K562 (cell line): ENCODE results near the gene CSTF2T. TPM values are rescaled to one million over a fixed set of nuclear protein-coding genes. Genes with fewer than 3 reads are reported as not detected.

Experiments
- ATF7 ChIP-seq: fragments of 450-650 bp; IDR thresholded peaks from 2 replicates; pipeline ENCODE4 v1.7.1; 2014; ENCODE audit warnings: mild to moderate bottlenecking, moderate library complexity
- COPS2 ChIP-seq: fragments of 450-650 bp; conservative IDR thresholded peaks from 2 replicates; pipeline ENCODE4 v1.6.1; 2016; ENCODE audit warnings: mild to moderate bottlenecking, moderate library complexity
- DIDO1 ChIP-seq: fragments of 450-650 bp; IDR thresholded peaks from 2 replicates; pipeline ENCODE4 v1.6.1; 2016; ENCODE audit warnings: low read depth, missing biosample characterization, missing genetic modification characterization
- JUN ChIP-seq, 2 experiments: sonication (generic) in 1 of 2; formaldehyde crosslinking in 1 of 2; IDR thresholded peaks; 2 replicates each; pipeline versions ENCODE4 v1.6.1 to v1.8.0; 2012 to 2022; ENCODE audit warnings: borderline replicate concordance in 2 of 2, mild to moderate bottlenecking in 2 of 2, improper control_type of control experiment in 1 of 2, low read depth in 1 of 2, low read length in 1 of 2, missing genetic modification reagents in 1 of 2
- NFRKB ChIP-seq: fragments of 450-650 bp; IDR thresholded peaks from 2 replicates; pipeline ENCODE4 v1.6.1; 2016; ENCODE audit warnings: low read depth
- POLR2AphosphoS5 ChIP-seq: IDR thresholded peaks from 2 replicates; pipeline ENCODE4 v1.6.1; 2011; ENCODE audit warnings: mild to moderate bottlenecking, low read depth, low read length, moderate library complexity; ENCODE audit not compliant: control insufficient read depth, insufficient read depth
- SMAD4 ChIP-seq: fragments of 250-450 bp; sonication (Bioruptor Pico); conservative IDR thresholded peaks from 2 replicates; pipeline ENCODE4 v1.8.0; 2021; ENCODE audit warnings: inconsistent platforms, mild to moderate bottlenecking, moderate library complexity
- SMC3 ChIP-seq: conservative IDR thresholded peaks from 2 replicates; pipeline ENCODE4 v1.6.1; 2011; ENCODE audit warnings: low read depth, low read length, improper control_type of control experiment; ENCODE audit not compliant: insufficient read depth
- SREBF1 ChIP-seq: fragments of 150-350 bp; IDR thresholded peaks from 2 replicates; pipeline ENCODE4 v1.6.1; 2014; ENCODE audit warnings: antibody characterized with exemption, low read depth, low read length, borderline replicate concordance
- STAG1 ChIP-seq: sonication (generic); formaldehyde crosslinking; IDR thresholded peaks from 2 replicates; pipeline ENCODE4 v1.5.0; 2020; ENCODE audit warnings: missing genetic modification reagents, borderline replicate concordance
- STAT5B ChIP-seq: fragments of 250-450 bp; sonication (Bioruptor Pico); IDR thresholded peaks from 2 replicates; pipeline ENCODE4 v1.8.0; 2021; ENCODE audit warnings: mild to moderate bottlenecking, inconsistent platforms
- ZBED1 ChIP-seq: IDR thresholded peaks from 2 replicates; pipeline ENCODE4 v1.6.1; 2014
- ZNF324 ChIP-seq: fragments of 250-450 bp; sonication (Bioruptor Pico); IDR thresholded peaks from 2 replicates; pipeline ENCODE4 v1.4.0; 2020; ENCODE audit warnings: mild to moderate bottlenecking
- polyA plus RNA-seq, 8 experiments: library from polyadenylated mRNA; depleted of rRNA in 4 of 8; stranded (reverse) in 5 of 8; unstranded in 3 of 8; fragments of >200 nt; fragmentation: Nextera tagmentation in 2 of 8; fragmentation: Illumina TruSeq in 1 of 8; extraction: Ambion mirVana in 2 of 8; extraction: Trizol in 1 of 8; gene quantifications; 2 replicates each; pipeline versions ENCODE4 v1.2.1 to v1.2.3, GENCODE V29; 2011 to 2014; ENCODE audit warnings: inconsistent platforms in 1 of 8, missing spikeins in 1 of 8
- total RNA-seq, 7 experiments: library from RNA; depleted of rRNA in 6 of 7; stranded (reverse); fragments of >200 nt in 6 of 7; fragmentation: Illumina TruSeq in 2 of 7; extraction: Trizol in 2 of 7; gene quantifications; 2 replicates each; pipeline versions ENCODE4 v1.2.1 to v1.2.3, GENCODE V29; 2011 to 2021; ENCODE audit warnings: low replicate concordance in 1 of 7
- TF ChIP-seq, protein P1 (sequence below), 2 experiments: fragments of 450-650 bp; IDR thresholded peaks; 2 replicates each; pipeline ENCODE4 v1.6.1; 2018; ENCODE audit warnings: mild to moderate bottlenecking in 2 of 2, low read depth in 1 of 2; ENCODE audit not compliant: partially characterized antibody in 2 of 2
- TF ChIP-seq, protein P2 (sequence below): fragments of 250-450 bp; sonication (Bioruptor Pico); IDR thresholded peaks from 2 replicates; pipeline ENCODE4 v1.4.0; 2020
- TF ChIP-seq, protein P3 (sequence below), 2 experiments: fragments of 450-650 bp in 1 of 2; sonication (generic) in 1 of 2; formaldehyde crosslinking in 1 of 2; IDR thresholded peaks in 1 of 2; conservative IDR thresholded peaks in 1 of 2; 2 replicates each; pipeline versions ENCODE4 v1.6.1 to v1.8.1; 2016 to 2023; ENCODE audit warnings: mild to moderate bottlenecking in 2 of 2, moderate library complexity in 2 of 2, inconsistent platforms in 1 of 2, missing genetic modification reagents in 1 of 2

CSTF2T gene
- total and polyA plus RNA-seq, 9 of the 15 experiments (the other 6 are each of a cell fraction or from before 2014, with no cell fraction given): 10.3 to 32.4 (median 24.2) TPM

- TF ChIP-seq STAG1 (no peak), STAT5B (no peak), ZBED1 (no peak), SREBF1 (0 out of 2 replicates have a peak, but pooled peaks have one; percentile 19), NFRKB (peak; percentile 96), SMAD4 (CRISPR knock-in tag) (peak; percentile 85), JUN (IDR thresholded peaks at IDR 0.05; ENCODE audit: borderline replicate concordance, low read depth, low read length) (no peak), JUN (CRISPR knock-in tag; IDR thresholded peaks at IDR 0.05; ENCODE audit: borderline replicate concordance) (no peak), POLR2AphosphoS5 (peak; percentile 82), ATF7 (peak; percentile 93), COPS2 (no peak), DIDO1 (tag) (peak; percentile 99), ZNF324 (0 out of 2 replicates have a peak, but pooled peaks have one; percentile 16), SMC3 (no peak)
- TF ChIP-seq, protein P1, sequence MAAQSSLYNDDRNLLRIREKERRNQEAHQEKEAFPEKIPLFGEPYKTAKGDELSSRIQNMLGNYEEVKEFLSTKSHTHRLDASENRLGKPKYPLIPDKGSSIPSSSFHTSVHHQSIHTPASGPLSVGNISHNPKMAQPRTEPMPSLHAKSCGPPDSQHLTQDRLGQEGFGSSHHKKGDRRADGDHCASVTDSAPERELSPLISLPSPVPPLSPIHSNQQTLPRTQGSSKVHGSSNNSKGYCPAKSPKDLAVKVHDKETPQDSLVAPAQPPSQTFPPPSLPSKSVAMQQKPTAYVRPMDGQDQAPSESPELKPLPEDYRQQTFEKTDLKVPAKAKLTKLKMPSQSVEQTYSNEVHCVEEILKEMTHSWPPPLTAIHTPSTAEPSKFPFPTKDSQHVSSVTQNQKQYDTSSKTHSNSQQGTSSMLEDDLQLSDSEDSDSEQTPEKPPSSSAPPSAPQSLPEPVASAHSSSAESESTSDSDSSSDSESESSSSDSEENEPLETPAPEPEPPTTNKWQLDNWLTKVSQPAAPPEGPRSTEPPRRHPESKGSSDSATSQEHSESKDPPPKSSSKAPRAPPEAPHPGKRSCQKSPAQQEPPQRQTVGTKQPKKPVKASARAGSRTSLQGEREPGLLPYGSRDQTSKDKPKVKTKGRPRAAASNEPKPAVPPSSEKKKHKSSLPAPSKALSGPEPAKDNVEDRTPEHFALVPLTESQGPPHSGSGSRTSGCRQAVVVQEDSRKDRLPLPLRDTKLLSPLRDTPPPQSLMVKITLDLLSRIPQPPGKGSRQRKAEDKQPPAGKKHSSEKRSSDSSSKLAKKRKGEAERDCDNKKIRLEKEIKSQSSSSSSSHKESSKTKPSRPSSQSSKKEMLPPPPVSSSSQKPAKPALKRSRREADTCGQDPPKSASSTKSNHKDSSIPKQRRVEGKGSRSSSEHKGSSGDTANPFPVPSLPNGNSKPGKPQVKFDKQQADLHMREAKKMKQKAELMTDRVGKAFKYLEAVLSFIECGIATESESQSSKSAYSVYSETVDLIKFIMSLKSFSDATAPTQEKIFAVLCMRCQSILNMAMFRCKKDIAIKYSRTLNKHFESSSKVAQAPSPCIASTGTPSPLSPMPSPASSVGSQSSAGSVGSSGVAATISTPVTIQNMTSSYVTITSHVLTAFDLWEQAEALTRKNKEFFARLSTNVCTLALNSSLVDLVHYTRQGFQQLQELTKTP (IDR thresholded peaks at IDR 0.05; ENCODE audit: low read depth in 1 of 2, partially characterized antibody in 2 of 2): peak in 1 of 2 experiments; percentile 68
- TF ChIP-seq, protein P2, sequence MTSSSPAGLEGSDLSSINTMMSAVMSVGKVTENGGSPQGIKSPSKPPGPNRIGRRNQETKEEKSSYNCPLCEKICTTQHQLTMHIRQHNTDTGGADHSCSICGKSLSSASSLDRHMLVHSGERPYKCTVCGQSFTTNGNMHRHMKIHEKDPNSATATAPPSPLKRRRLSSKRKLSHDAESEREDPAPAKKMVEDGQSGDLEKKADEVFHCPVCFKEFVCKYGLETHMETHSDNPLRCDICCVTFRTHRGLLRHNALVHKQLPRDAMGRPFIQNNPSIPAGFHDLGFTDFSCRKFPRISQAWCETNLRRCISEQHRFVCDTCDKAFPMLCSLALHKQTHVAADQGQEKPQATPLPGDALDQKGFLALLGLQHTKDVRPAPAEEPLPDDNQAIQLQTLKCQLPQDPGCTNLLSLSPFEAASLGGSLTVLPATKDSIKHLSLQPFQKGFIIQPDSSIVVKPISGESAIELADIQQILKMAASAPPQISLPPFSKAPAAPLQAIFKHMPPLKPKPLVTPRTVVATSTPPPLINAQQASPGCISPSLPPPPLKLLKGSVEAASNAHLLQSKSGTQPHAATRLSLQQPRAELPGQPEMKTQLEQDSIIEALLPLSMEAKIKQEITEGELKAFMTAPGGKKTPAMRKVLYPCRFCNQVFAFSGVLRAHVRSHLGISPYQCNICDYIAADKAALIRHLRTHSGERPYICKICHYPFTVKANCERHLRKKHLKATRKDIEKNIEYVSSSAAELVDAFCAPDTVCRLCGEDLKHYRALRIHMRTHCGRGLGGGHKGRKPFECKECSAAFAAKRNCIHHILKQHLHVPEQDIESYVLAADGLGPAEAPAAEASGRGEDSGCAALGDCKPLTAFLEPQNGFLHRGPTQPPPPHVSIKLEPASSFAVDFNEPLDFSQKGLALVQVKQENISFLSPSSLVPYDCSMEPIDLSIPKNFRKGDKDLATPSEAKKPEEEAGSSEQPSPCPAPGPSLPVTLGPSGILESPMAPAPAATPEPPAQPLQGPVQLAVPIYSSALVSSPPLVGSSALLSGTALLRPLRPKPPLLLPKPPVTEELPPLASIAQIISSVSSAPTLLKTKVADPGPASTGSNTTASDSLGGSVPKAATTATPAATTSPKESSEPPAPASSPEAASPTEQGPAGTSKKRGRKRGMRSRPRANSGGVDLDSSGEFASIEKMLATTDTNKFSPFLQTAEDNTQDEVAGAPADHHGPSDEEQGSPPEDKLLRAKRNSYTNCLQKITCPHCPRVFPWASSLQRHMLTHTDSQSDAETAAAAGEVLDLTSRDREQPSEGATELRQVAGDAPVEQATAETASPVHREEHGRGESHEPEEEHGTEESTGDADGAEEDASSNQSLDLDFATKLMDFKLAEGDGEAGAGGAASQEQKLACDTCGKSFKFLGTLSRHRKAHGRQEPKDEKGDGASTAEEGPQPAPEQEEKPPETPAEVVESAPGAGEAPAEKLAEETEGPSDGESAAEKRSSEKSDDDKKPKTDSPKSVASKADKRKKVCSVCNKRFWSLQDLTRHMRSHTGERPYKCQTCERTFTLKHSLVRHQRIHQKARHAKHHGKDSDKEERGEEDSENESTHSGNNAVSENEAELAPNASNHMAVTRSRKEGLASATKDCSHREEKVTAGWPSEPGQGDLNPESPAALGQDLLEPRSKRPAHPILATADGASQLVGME: peak; percentile 57; the same call in 1 of the 2 replicates
- TF ChIP-seq, protein P3, sequence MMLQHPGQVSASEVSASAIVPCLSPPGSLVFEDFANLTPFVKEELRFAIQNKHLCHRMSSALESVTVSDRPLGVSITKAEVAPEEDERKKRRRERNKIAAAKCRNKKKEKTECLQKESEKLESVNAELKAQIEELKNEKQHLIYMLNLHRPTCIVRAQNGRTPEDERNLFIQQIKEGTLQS (IDR thresholded peaks at IDR 0.05): peak; percentile 42; the same call in 1 of the 2 replicates
- TF ChIP-seq, protein P3 (CRISPR knock-in tag; conservative IDR thresholded peaks at IDR 0.05): no peak
Observed at GRCh38 chr10:51699475-51700227, at the start of gene CSTF2T (continued).
